HepG2 (cell line): ENCODE data around the gene MBLAC1. TPM values are rescaled to one million over a fixed set of nuclear protein-coding genes. Genes with fewer than 3 reads are reported as not detected.
A peak's percentile ranks its signal among the peaks of the same experiment; 100 is the strongest.

ENCODE experiments used
- CCAR2 ChIP-seq: fragments of 200-400 bp; formaldehyde crosslinking; optimal IDR thresholded peaks from 2 replicates; pipeline ENCODE3; 2018; ENCODE audit warnings: low read depth, mild to moderate bottlenecking, low read length, moderate library complexity
- GATA4 ChIP-seq: sonication (generic); IDR thresholded peaks from 2 replicates; pipeline ENCODE4 v1.6.1; 2016; ENCODE audit warnings: antibody characterized with exemption, low read depth, borderline replicate concordance
- GPN1 ChIP-seq: sonication (generic); formaldehyde crosslinking; IDR thresholded peaks from 2 replicates; pipeline ENCODE4 v1.5.1; 2020; ENCODE audit warnings: missing genetic modification reagents, borderline replicate concordance
- JARID2 ChIP-seq: sonication (generic); formaldehyde crosslinking; IDR thresholded peaks from 2 replicates; pipeline ENCODE4 v1.8.1; 2023; ENCODE audit warnings: missing genetic modification reagents, inconsistent platforms; ENCODE audit not compliant: insufficient replicate concordance
- MAFF ChIP-seq: IDR thresholded peaks from 2 replicates; pipeline ENCODE4 v1.6.1; 2011; ENCODE audit warnings: low read depth, low read length, improper control_type of control experiment
- MYC ChIP-seq: sonication (generic); formaldehyde crosslinking; IDR thresholded peaks from 2 replicates; pipeline ENCODE4 v1.9.0; 2021; ENCODE audit warnings: missing genetic modification reagents, borderline replicate concordance
- PREB ChIP-seq: sonication (generic); formaldehyde crosslinking; IDR thresholded peaks from 2 replicates; pipeline ENCODE4 v1.4.0; 2020; ENCODE audit warnings: missing genetic modification reagents
- XRCC5 ChIP-seq: fragments of 200-400 bp; formaldehyde crosslinking; optimal IDR thresholded peaks from 2 replicates; pipeline ENCODE3; 2017; ENCODE audit warnings: mild to moderate bottlenecking, low read length
- ZBTB21 ChIP-seq: sonication (generic); formaldehyde crosslinking; IDR thresholded peaks from 2 replicates; pipeline ENCODE4 v1.4.0; 2020; ENCODE audit warnings: missing genetic modification reagents
- ZBTB26 ChIP-seq: IDR thresholded peaks from 2 replicates; pipeline ENCODE4 v1.6.1; 2016; ENCODE audit warnings: missing compliant biosample characterization, missing genetic modification reagents, borderline replicate concordance
- ZBTB42 ChIP-seq: sonication (generic); formaldehyde crosslinking; IDR thresholded peaks from 2 replicates; pipeline ENCODE4 v1.5.0; 2020; ENCODE audit warnings: mild to moderate bottlenecking, missing genetic modification reagents
- ZFX ChIP-seq: sonication (generic); formaldehyde crosslinking; IDR thresholded peaks from 2 replicates; pipeline ENCODE4 v1.4.0; 2020; ENCODE audit warnings: mild to moderate bottlenecking, low read depth, missing genetic modification reagents, moderate library complexity
- ZKSCAN1 ChIP-seq: fragments of 150-350 bp; IDR thresholded peaks from 2 replicates; pipeline ENCODE4 v1.6.1; 2014; ENCODE audit warnings: low read length
- ZNF138 ChIP-seq: sonication (generic); formaldehyde crosslinking; IDR thresholded peaks from 2 replicates; pipeline ENCODE4 v1.5.0; 2020; ENCODE audit warnings: mild to moderate bottlenecking, low read depth, missing genetic modification reagents
- ZNF24 ChIP-seq: fragments of 450-650 bp; IDR thresholded peaks from 2 replicates; pipeline ENCODE4 v1.6.1; 2017; ENCODE audit warnings: antibody characterized with exemption, mild to moderate bottlenecking
- ZNF34 ChIP-seq: sonication (generic); formaldehyde crosslinking; IDR thresholded peaks from 2 replicates; pipeline ENCODE4 v1.4.0; 2020; ENCODE audit warnings: mild to moderate bottlenecking, missing genetic modification reagents, borderline replicate concordance
- ZNF343 ChIP-seq: sonication (generic); formaldehyde crosslinking; IDR thresholded peaks from 2 replicates; pipeline ENCODE4 v1.4.0; 2020; ENCODE audit warnings: mild to moderate bottlenecking, missing genetic modification reagents
- ZNF510 ChIP-seq: sonication (generic); formaldehyde crosslinking; IDR thresholded peaks from 2 replicates; pipeline ENCODE4 v1.4.0; 2020; ENCODE audit warnings: low read depth, mild to moderate bottlenecking, missing genetic modification reagents
- ZNF530 ChIP-seq: sonication (generic); formaldehyde crosslinking; IDR thresholded peaks from 2 replicates; pipeline ENCODE4 v1.5.0; 2020; ENCODE audit warnings: low read depth, mild to moderate bottlenecking, missing genetic modification reagents
- ZNF616 ChIP-seq: sonication (generic); formaldehyde crosslinking; IDR thresholded peaks from 2 replicates; pipeline ENCODE4 v1.5.0; 2020; ENCODE audit warnings: low read depth, mild to moderate bottlenecking, missing genetic modification reagents
- ZNF773 ChIP-seq: sonication (generic); formaldehyde crosslinking; IDR thresholded peaks from 2 replicates; pipeline ENCODE4 v1.4.0; 2020; ENCODE audit warnings: missing genetic modification reagents, borderline replicate concordance
- polyA plus RNA-seq, 8 experiments: library from polyadenylated mRNA; depleted of rRNA in 3 of 8; stranded (reverse) in 7 of 8; unstranded in 1 of 8; fragments of >200 nt; fragmentation: Illumina TruSeq in 4 of 8; extraction: Trizol in 4 of 8; gene quantifications; 2 replicates each; pipeline versions ENCODE4 v1.2.1 to v1.2.3, GENCODE V29; 2011 to 2016; ENCODE audit warnings: low read depth in 4 of 8, missing spikeins in 1 of 8, mixed read lengths in 1 of 8; ENCODE audit not compliant: insufficient read depth in 1 of 8
- total RNA-seq, 5 experiments: library from RNA; depleted of rRNA; stranded (reverse); fragments of >200 nt; fragmentation: Illumina TruSeq; extraction: Trizol; gene quantifications; 2 replicates each; pipeline ENCODE4 v1.2.3, GENCODE V29; 2016; ENCODE audit warnings: low read depth in 1 of 5
- TF ChIP-seq, protein P1 (sequence below): sonication (generic); formaldehyde crosslinking; IDR thresholded peaks from one replicate; pipeline ENCODE4 v1.5.1; 2020; ENCODE audit warnings: mild to moderate bottlenecking, missing genetic modification reagents; ENCODE audit errors: not compliant biosample characterization

Gene MBLAC1
- total and polyA plus RNA-seq, 2 of the 13 experiments (the other 11 are each of a cell fraction or from before 2014, with no cell fraction given), result 0.79 to 2.1 TPM

DNA sequence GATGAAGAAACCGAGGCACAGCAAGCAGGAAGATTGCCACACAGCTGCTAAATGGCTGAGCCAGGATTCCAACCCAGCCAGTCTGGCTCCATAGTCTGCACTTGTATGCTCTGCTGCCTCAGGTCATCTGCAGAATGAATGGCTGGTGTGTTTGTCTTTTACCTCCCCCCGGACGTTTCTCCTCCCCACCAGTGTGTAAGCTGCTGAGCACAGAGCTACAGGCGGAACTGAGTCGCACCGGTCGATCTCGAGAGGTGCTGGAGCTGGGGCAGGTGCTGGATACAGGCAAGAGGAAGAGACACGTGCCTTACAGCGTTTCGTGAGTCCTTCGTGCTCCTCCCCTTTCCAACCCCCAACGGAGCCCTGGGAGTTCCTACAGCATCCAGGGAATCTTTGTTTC lies 4.7 kb upstream of the MBLAC1 start (continued):
- TF ChIP-seq ZBTB21 (CRISPR knock-in tag), result no peak
- TF ChIP-seq ZNF510 (CRISPR knock-in tag), result no peak
- TF ChIP-seq XRCC5, result no peak
- no peak for TF ChIP-seq ZNF773 (CRISPR knock-in tag)
- TF ChIP-seq MAFF, result no peak
- no peak for TF ChIP-seq PREB
- TF ChIP-seq ZNF24, result no peak
- TF ChIP-seq ZBTB42, result no peak
- peak; percentile 49; the same call in 1 of the 2 replicates for TF ChIP-seq ZBTB26
- no peak for TF ChIP-seq GATA4
- TF ChIP-seq ZNF530, result no peak
- no peak for TF ChIP-seq GPN1
- no peak for TF ChIP-seq ZKSCAN1
- no peak for TF ChIP-seq CCAR2
- TF ChIP-seq ZNF34 (CRISPR knock-in tag), result no peak
- peak; percentile 76 for TF ChIP-seq MYC
- TF ChIP-seq ZNF616 (CRISPR knock-in tag), result no peak
- no peak for TF ChIP-seq ZFX (CRISPR knock-in tag)
- TF ChIP-seq, protein P1, sequence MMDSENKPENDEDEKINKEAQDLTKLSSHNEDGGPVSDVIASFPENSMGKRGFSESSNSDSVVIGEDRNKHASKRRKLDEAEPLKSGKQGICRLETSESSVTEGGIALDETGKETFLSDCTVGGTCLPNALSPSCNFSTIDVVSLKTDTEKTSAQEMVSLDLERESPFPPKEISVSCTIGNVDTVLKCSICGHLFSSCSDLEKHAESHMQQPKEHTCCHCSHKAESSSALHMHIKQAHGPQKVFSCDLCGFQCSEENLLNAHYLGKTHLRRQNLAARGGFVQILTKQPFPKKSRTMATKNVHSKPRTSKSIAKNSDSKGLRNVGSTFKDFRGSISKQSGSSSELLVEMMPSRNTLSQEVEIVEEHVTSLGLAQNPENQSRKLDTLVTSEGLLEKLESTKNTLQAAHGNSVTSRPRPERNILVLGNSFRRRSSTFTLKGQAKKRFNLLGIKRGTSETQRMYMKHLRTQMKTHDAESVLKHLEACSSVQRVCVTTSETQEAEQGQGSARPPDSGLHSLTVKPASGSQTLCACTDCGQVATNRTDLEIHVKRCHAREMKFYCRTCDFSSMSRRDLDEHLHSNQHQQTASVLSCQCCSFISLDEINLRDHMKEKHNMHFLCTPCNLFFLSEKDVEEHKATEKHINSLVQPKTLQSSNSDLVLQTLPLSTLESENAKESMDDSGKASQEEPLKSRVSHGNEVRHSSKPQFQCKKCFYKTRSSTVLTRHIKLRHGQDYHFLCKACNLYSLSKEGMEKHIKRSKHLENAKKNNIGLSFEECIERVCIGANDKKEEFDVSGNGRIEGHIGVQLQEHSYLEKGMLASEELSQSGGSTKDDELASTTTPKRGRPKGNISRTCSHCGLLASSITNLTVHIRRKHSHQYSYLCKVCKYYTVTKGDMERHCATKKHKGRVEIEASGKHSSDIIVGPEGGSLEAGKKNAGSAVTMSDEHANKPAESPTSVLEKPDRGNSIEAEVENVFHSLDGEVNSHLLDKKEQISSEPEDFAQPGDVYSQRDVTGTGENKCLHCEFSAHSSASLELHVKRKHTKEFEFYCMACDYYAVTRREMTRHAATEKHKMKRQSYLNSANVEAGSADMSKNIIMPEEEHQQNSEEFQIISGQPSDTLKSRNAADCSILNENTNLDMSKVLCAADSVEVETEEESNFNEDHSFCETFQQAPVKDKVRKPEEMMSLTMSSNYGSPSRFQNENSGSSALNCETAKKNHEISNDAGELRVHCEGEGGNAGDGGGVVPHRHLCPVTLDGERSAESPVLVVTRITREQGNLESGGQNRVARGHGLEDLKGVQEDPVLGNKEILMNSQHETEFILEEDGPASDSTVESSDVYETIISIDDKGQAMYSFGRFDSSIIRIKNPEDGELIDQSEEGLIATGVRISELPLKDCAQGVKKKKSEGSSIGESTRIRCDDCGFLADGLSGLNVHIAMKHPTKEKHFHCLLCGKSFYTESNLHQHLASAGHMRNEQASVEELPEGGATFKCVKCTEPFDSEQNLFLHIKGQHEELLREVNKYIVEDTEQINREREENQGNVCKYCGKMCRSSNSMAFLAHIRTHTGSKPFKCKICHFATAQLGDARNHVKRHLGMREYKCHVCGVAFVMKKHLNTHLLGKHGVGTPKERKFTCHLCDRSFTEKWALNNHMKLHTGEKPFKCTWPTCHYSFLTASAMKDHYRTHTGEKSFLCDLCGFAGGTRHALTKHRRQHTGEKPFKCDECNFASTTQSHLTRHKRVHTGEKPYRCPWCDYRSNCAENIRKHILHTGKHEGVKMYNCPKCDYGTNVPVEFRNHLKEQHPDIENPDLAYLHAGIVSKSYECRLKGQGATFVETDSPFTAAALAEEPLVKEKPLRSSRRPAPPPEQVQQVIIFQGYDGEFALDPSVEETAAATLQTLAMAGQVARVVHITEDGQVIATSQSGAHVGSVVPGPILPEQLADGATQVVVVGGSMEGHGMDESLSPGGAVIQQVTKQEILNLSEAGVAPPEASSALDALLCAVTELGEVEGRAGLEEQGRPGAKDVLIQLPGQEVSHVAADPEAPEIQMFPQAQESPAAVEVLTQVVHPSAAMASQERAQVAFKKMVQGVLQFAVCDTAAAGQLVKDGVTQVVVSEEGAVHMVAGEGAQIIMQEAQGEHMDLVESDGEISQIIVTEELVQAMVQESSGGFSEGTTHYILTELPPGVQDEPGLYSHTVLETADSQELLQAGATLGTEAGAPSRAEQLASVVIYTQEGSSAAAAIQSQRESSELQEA (CRISPR knock-in tag), result no peak
- no peak for TF ChIP-seq ZNF343 (CRISPR knock-in tag)
- TF ChIP-seq ZNF138 (CRISPR knock-in tag), result no peak
- TF ChIP-seq JARID2, result no peak
